ENCODE results near the gene RTF1. TPM values are rescaled to one million over a fixed set of nuclear protein-coding genes. Genes with fewer than 3 reads are reported as not detected.
A peak's percentile ranks its signal among the peaks of the same experiment; 100 is the strongest.

Gene RTF1
- total RNA-seq, 1 experiment from 2014 or later = 49.5 TPM

- H3K9me3 ChIP-seq (ENCODE audit: control insufficient read depth, low read depth, low read length) = no peaks in the 10 kb centered on the region
- Mint-ChIP-seq H3K4me3 (peak overlapping the region in 1 of 2 experiments; percentile 18; a peak in 1 of 5 replicates), H3K4me1 (no peaks in the 10 kb centered on the region), H3K36me3 (ENCODE audit: insufficient read depth in 1 of 3, low read depth in 3 of 3) (peaks cover 8 to 25% (median 14%) of the 10 kb centered on the region in 3 experiments), H3K9me3 (0 out of 5 replicates have a peak, but pooled peaks cover 0 to 2% of the 10 kb centered on the region in 2 experiments), H3K27ac (peak overlapping the region; percentile 6 to 35 (median 20)), H3K27me3 (ENCODE audit: low read depth) (no peaks in the 10 kb centered on the region)
- no peak overlapping the region for H3K27ac ChIP-seq (ENCODE audit: insufficient read length, low read depth, low read length)
- no peak overlapping the region for H2BK15ac ChIP-seq (ENCODE audit: low read depth, low read length)
- no peak overlapping the region for H2BK12ac ChIP-seq (ENCODE audit: insufficient read length, low read depth, low read length)
- TF ChIP-seq CTCF (conservative IDR thresholded peaks at IDR 0.05) = no peak
- no peak overlapping the region for H2BK20ac ChIP-seq (ENCODE audit: low read depth, low read length, poor library complexity, severe bottlenecking)
- no peak overlapping the region for H3K56ac ChIP-seq (ENCODE audit: insufficient read length, low read depth, low read length)
- no peak overlapping the region for H3K18ac ChIP-seq (ENCODE audit: insufficient read length, low read depth, low read length)
- H3K27me3 ChIP-seq (ENCODE audit: insufficient read depth, low read length) = no peaks in the 10 kb centered on the region
- no peak for DNase-seq
- H2AFZ ChIP-seq (ENCODE audit: low read length) = no peak overlapping the region
- no peaks in the 10 kb centered on the region for H3K23me2 ChIP-seq (ENCODE audit: insufficient read length, low read depth, low read length, poor library complexity, severe bottlenecking)
- H4K5ac ChIP-seq (ENCODE audit: insufficient read length, low read depth, low read length) = no peak overlapping the region
- H3K4me1 ChIP-seq (ENCODE audit: insufficient read depth, low read length) = no peaks in the 10 kb centered on the region
- peaks cover 6% of the 10 kb centered on the region; the same call in 1 of the 2 replicates for H3K79me2 ChIP-seq (ENCODE audit: insufficient read depth, low read length)
- H3T11ph ChIP-seq (ENCODE audit: low read length) = no peak overlapping the region
- H3K14ac ChIP-seq (ENCODE audit: insufficient read depth, low read length) = no peak overlapping the region
- no peak overlapping the region for H4K8ac ChIP-seq (replicated peaks; ENCODE audit: insufficient read length, low read depth, low read length)
- no peak overlapping the region for H3K4ac ChIP-seq (ENCODE audit: low read depth, low read length)
- no peak overlapping the region for H3K4me2 ChIP-seq (ENCODE audit: insufficient read depth, insufficient read length, low read length)
- no peaks in the 10 kb centered on the region for H4K20me1 ChIP-seq (ENCODE audit: control insufficient read depth, insufficient read depth, insufficient read length)
- no peak overlapping the region for H4K91ac ChIP-seq (ENCODE audit: insufficient read length, low read depth, low read length)
- H2BK5ac ChIP-seq (ENCODE audit: insufficient read length, low read length) = no peak overlapping the region
- no peak overlapping the region for H2BK120ac ChIP-seq (ENCODE audit: low read depth, low read length, poor library complexity, severe bottlenecking)
- no peak overlapping the region for H3K9ac ChIP-seq (ENCODE audit: extremely low read depth, insufficient read length, low read length)
- peaks cover 2% of the 10 kb centered on the region for H3K79me1 ChIP-seq (ENCODE audit: insufficient read depth, low read depth, low read length, poor library complexity, severe bottlenecking)
- H3K23ac ChIP-seq (ENCODE audit: insufficient read length, low read depth, low read length) = no peak overlapping the region
- no CpG with 5 or more reads among the region's 10 CpGs for WGBS (ENCODE audit: extremely low coverage, insufficient read length, low lambda C conversion rate)
- H2AK5ac ChIP-seq (ENCODE audit: insufficient read length, low read length) = no peak overlapping the region
Observed at GRCh38 chr15:41429003-41429890, 12.4 kb downstream of the RTF1 start.
